ENCODE data around the gene SQSTM1.

- TF ChIP-seq POLR2A (IDR thresholded peaks at IDR 0.05) = peak; percentile 52 to 81
- TF ChIP-seq, protein P1, sequence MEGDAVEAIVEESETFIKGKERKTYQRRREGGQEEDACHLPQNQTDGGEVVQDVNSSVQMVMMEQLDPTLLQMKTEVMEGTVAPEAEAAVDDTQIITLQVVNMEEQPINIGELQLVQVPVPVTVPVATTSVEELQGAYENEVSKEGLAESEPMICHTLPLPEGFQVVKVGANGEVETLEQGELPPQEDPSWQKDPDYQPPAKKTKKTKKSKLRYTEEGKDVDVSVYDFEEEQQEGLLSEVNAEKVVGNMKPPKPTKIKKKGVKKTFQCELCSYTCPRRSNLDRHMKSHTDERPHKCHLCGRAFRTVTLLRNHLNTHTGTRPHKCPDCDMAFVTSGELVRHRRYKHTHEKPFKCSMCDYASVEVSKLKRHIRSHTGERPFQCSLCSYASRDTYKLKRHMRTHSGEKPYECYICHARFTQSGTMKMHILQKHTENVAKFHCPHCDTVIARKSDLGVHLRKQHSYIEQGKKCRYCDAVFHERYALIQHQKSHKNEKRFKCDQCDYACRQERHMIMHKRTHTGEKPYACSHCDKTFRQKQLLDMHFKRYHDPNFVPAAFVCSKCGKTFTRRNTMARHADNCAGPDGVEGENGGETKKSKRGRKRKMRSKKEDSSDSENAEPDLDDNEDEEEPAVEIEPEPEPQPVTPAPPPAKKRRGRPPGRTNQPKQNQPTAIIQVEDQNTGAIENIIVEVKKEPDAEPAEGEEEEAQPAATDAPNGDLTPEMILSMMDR (IDR thresholded peaks at IDR 0.05) = peak in 1 of 6 experiments; percentile 18
Observed at GRCh38 chr5:179858586-179859427, 38.1 kb downstream of the SQSTM1 start, which contains the start of gene MRNIP.

All from adrenal gland (tissue), 5 donors.